ENCODE results near the gene MALSU1.

DNA sequence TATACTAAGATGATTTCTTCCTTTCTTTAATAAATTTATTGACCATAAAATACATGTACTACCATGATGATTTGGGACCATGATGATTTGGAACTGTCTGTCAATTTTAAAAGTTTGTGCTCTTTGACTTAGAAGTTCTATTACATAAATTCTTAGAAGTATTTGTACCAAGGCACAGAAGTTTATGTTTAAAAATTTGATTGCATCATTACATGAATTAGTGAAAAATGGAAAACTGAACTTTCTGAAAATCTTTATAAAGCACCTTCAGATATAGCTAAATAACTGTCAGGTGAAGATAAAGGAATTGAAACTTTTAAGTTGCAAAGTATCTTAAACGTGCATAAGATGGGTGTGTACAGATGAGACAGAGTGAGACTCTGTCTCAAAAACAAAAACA is 32.0 kb downstream of the MALSU1 start:
- TF ChIP-seq POLR2A (IDR thresholded peaks at IDR 0.05) (no peak), POLR2AphosphoS5 (IDR thresholded peaks at IDR 0.05) (no peak)
- TF ChIP-seq, protein P1, sequence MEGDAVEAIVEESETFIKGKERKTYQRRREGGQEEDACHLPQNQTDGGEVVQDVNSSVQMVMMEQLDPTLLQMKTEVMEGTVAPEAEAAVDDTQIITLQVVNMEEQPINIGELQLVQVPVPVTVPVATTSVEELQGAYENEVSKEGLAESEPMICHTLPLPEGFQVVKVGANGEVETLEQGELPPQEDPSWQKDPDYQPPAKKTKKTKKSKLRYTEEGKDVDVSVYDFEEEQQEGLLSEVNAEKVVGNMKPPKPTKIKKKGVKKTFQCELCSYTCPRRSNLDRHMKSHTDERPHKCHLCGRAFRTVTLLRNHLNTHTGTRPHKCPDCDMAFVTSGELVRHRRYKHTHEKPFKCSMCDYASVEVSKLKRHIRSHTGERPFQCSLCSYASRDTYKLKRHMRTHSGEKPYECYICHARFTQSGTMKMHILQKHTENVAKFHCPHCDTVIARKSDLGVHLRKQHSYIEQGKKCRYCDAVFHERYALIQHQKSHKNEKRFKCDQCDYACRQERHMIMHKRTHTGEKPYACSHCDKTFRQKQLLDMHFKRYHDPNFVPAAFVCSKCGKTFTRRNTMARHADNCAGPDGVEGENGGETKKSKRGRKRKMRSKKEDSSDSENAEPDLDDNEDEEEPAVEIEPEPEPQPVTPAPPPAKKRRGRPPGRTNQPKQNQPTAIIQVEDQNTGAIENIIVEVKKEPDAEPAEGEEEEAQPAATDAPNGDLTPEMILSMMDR (IDR thresholded peaks at IDR 0.05), result no peak
